HG03432 (cell line): Measurements from ENCODE around the gene ZNF584.
A peak's percentile ranks its signal among the peaks of the same experiment; 100 is the strongest.
"Not testable (repeated sequence)": the region's sequence is repeated elsewhere in the genome, so short reads cannot be mapped to it uniquely, and the experiment has no call there.

ENCODE experiments used
- ATAC-seq: cut with Tn5 transposase; IDR thresholded peaks from one replicate; pipeline ENCODE4 v1.9.1; 2021; ENCODE audit warnings: mild to moderate bottlenecking, moderate library complexity; ENCODE audit not compliant: unreplicated experiment

ZNF584 gene

DNA sequence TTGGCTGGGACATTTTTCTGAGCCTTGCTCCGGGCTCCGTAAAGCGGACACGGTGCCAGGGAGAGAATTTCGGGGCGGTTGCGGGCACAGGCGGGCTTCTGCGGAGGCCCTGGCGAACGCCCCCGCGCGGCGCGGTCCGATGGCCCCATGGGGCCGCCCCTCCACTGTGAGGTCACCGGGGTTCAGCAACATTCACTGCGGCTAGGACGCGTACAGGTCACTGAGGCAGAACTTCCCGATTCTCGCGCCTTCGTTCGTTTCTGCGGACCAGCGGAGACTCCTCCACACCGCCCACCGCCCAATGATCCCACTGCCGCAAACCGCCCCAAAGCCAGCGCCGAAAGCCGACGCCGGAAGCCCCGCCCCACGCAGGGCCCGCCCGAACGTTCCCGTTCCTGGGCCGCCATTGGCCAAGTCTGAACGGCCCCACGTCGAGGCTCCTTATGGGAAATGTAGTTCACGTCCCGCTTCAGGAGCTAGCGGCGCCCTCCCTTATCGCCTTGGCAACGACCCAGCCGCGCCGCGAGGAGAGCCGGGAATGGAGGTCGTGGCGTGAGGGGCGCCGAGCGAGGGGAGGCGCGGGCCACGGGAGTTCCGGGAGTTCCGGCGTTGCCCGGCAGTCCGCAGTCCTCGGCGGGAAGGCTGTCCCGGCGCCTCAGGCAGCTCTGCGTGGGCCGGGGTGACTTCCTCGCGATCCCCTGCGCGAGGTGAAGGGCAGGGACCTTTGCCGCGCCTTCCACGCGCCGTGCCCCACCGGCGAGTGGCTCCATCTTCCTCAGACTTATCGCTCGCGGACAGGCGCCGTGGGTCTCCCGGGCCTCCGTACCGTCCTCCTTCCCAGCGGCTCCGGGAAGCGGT is at the start of gene ZNF584:
ZNF584 (plus strand) TSS at position 498 of the 858 bp plus-strand sequence. CDS start 499 bp downstream, outside the sequence.
- ATAC-seq = peak; percentile 92

DNA sequence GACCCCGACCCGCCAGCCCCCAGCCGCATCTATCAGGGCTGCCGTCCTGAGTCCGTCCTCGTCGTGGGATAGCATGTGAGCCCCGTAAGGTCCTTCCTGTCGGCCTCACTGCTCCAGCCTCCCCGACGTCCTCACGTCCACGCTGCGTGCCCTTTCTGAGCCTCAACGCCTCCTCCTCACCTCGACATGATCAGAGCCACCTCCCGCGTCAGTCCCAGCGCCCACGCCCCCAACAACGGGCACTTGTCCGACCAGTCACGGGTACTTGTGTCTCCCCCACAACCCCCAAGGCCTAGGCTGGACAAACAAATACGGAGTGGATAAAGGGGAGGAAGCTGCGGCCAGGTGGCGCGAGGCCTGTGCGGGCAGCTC is 46.6 kb upstream of the ZNF584 start:
- ATAC-seq = peak; percentile 13

- peak; percentile 88 for ATAC-seq
Observed at GRCh38 chr19:58362272-58362994, 46.0 kb upstream of the ZNF584 start, which contains the start of gene ZNF497. Gene ZNF497, minus strand, starts transcription at chr19:58362751. Its CDS starts 5,116 bp downstream, at chr19:58357635.

- no peak for ATAC-seq
Observed at GRCh38 chr19:58364146-58364545, 44.3 kb upstream of the ZNF584 start.

DNA sequence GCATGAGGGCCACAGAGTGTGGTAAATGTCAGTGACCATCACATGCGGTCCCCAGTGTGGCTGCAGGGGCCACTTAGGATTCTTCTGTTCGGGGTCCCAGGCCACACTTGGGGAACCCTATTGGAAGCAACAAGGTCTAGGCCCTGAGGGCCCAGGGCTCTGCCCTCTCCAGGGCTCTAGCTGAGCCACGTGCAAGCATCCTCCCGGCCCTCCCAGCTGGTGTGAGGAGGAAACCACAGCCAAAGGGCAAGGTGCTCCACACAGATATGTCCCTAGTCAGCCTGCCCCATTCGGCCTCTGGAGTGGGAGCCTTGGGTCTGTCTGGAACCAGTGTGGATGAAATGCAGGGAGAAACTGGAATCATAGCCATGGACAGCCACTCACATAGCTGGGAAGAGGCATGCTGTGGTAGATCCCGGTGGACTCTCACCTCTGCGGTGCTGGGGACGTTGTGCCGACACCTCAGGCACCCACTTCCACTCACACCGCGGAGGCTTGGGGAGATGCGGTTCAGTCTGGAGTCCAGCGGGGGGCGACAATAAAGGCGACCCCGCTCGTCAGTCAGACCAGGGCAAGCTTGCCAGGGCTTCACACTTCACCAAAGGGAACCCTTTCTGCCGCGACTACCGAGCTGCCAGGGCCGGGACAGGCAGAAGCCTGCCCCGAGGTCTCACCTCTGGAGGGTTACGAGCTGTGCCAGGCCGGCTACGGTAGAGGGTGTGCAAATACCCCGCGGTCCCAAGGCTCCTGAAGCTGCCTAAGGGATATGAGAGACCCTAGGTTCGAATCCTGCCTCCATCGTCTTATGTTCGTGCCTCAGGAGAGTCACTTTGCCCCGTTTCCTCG is 41.6 kb upstream of the ZNF584 start:
- no peak for ATAC-seq

DNA sequence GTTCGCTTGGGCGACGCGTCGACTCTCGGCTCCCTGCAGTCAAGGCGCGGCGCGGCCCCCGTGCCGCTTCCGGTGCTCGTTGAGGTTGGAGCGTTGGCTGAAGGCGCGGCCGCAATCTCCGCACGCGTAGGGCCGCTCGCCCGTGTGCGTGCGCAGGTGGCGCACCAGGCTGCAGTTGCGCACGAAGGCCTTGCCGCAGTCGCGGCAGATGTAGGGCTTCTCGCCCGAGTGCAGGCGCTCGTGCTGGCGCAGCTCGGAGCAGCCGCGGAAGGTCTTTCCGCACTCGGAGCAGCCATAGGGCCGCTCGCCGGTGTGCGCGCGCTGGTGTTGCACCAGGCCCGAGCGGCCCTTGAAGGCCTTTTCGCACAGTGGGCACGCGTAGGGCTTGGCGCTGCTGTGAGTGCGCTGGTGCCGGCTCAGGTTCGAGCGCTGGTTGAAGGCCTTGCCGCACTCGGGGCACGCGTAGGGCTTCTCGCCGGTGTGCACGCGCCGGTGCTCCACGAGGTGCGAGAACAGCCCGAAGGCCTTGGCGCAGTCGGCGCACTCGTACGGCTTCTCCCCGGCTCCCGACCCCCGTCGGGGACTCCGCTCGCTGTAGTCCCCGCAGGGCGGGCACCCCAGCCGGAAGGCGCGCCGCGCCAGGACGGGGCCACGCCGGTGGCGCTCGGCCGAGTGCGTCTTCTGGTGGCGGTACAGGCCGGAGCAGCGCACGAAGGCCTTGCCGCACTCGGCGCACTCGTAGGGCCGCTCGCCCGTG is 40.6 kb upstream of the ZNF584 start:
- no peak for ATAC-seq

- no peak for ATAC-seq
Observed at GRCh38 chr19:58368561-58369360, 39.7 kb upstream of the ZNF584 start.

DNA sequence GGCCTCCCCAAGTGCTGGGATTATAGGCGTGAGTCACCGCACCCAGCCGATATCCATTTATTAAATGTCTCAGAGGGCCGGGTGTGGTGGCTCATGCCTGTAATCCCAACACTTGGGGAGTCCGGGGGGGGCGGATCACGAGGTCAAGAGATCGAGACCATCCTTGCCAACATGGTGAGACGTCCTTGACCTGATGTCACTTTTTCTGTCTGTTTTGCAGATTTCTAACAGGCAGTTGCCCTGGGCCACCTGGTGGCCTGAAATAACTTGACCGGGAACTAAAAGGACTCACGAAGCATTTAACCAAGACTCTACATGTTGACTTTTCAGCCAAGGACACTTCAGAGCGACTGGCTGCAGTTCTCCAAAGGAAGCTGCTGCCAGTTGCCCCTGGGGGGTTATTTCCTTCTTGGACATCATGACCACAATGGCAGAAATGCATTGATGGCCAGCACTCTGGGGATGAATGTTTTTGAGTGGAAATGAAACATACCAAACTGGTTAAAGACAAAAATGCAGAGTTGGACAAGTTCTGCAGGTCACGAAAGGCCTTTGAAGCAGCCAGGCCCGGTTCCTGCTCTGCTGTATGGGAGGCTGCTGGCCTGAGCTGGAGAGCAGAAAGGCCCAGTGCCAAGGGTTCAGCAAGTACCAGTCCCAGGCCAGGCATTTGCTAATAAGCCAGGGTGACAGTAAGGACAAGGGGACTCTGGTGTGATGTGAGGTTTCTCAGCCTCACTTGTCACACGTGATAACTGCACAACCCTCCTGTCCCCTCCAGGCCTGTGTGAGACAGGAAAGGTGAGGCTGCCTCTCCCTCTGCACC is 35.9 kb upstream of the ZNF584 start:
- ATAC-seq = no peak

- ATAC-seq = no peak
Observed at GRCh38 chr19:58374200-58374599, 34.2 kb upstream of the ZNF584 start.

- ATAC-seq = not testable (repeated sequence)
Observed at GRCh38 chr19:58376724-58377123, 31.7 kb upstream of the ZNF584 start.

DNA sequence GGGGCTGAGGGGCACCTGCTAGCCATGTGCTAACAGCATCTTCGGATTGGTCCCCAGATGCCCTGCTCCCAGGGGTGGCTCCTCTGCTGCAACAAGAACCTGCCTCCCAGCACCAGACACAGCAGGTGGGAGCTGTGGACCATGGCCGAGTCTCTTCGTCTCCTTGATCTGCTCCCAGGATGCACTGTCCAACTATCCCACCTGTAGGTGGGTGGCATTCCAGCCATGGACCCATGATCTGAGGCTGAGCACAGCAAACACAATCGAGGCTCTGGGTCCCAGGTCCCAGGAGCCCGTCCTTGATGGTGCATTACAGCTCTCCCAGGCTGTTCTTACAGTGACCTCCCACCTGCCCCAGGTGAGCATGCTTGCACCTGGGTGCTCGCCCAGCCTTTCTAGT is 29.2 kb upstream of the ZNF584 start:
- no peak for ATAC-seq

DNA sequence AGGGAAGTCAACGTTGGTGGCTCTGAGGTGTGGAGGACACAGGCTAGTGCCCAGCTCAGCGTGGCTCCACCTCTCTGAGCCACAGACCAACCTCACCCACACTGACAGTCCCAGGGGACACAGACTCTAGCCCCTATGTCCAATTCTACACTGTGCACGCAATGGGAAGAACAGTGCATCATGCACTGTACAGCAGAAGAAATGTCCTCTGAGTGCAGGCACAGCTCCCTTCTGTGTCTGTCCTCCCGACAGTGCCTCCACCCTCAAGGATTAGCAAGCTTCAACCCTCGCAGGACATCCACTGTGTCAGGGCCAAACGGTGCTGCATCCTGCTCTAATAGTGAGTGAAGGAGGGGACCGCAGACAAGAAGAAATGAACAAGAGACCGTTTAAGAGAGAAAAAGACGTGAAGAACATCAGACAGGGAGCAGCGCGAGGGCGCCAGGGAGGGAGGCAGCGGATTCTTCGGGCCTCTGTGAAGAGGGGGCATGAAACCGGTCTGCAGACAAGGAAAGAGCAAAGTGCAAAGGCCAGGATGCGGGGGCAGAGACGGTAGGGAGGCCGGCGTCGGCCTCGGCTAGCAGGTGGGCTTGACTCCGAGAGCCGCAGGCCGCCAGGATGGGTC is 28.3 kb upstream of the ZNF584 start:
- ATAC-seq = no peak

DNA sequence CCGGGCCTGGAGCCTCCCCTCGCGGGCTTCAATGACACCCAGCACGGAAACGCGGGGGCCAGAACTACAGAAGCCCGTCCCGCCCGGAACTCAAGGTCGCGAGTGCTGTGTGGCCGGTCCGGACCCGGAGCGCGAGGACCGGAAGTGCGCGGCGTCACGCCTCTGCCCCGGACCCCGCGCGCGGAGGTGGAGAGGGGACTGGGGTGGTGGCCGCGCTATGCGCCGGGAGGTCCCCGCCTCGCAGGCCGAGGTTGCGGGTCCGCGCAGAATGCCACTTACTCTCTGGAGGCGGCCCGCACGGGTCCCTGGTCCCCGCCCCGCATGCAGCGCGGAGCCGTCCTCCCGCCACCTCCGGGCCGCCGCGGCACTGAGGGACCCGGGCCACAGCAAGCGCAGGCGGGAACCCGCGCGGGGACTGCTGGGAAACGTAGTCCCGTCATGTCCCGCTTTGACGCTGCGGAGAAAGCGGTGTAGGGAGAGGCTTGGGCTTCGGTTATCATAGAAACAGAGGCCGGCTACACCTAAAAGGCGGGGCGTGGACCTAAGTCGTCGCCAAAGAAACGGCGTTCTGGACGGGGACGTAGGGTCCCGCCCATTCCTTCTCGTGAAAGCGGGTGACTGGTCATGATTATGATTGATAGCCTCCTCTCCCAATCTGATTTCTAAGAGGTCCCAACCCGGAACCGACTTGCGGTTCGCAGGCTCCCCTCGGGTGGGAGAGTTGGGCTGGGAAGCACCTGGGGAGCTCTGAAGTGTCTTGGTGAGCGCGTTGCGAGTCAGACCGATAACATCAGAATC is 27.6 kb upstream of the ZNF584 start, which contains the start of gene ZNF837:
ZNF837 (minus strand) TSS at position 369 of the 798 bp plus-strand sequence. CDS start 11,698 bp downstream, outside the sequence.
- peak; percentile 81 for ATAC-seq

DNA sequence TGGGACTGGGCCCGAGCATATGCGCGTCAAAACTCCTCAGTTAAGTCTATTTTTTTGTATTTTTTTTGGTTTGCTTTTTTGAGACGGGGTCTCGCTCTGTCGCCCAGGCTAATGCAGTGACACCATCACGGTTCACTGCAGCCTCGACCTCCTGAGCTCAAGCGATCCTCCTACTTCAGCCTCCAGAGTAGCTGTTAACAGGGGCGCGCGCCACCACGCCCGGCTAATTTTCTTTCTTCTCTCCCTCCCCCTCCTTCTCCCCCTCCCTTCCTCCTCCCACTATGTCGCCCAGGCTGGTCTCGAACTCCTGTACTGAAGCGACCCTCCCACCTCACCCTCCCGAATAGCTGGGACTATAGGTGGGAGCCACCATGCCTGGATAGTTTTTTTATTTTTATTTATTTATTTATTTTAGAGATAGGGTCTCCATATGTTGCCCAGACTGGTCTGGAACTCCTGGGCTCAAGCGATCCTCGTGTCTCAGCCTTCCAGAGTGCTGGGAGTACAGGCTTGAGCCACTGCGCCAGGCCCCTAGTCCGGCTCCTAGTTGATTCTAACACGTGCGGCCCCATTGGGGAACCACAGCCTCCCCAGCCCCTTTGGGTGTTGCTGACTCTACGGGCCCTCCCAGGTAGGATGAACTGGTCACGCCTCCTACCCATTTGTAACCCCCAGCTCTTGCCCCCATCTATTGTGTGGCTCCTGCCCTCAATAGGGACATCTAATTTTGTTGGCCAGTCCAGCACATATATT is 26.8 kb upstream of the ZNF584 start:
- ATAC-seq = no peak

- no peak for ATAC-seq
Observed at GRCh38 chr19:58382997-58383603, 25.3 kb upstream of the ZNF584 start.

- ATAC-seq = no peak
Observed at GRCh38 chr19:58385313-58385890, 23.0 kb upstream of the ZNF584 start.
